Activated CD4-positive, alpha-beta T cell treated with anti-CD3 and anti-CD28 coated beads, Interleukin-2, amount 50 U/mL, for 16 hours (primary cell): ENCODE measurements around the gene AKR1D1.
A peak's percentile ranks its signal among the peaks of the same experiment; 100 is the strongest.
"Not testable (repeated sequence)": the region's sequence is repeated elsewhere in the genome, so short reads cannot be mapped to it uniquely, and the experiment has no call there.

Experiments
- DNase-seq: peaks from one replicate; pipeline ENCODE4 v3.0.0-alpha.2; 2020

The AKR1D1 gene

GRCh38 chr7:138125598-138126111 is 49.4 kb downstream of the AKR1D1 start:
- no peak for DNase-seq

- no peak for DNase-seq
Observed at GRCh38 chr7:138126928-138127327, 50.7 kb downstream of the AKR1D1 start.

GRCh38 chr7:138127996-138128395 is 51.7 kb downstream of the AKR1D1 start:
- DNase-seq, result no peak

GRCh38 chr7:138129551-138130165 is 53.4 kb downstream of the AKR1D1 start:
- no peak for DNase-seq

GRCh38 chr7:138137423-138138171 is 61.3 kb downstream of the AKR1D1 start:
- no peak for DNase-seq

GRCh38 chr7:138138244-138138643 is 62.0 kb downstream of the AKR1D1 start:
- DNase-seq, result no peak

GRCh38 chr7:138142583-138143201 is 66.4 kb downstream of the AKR1D1 start:
- no peak for DNase-seq

- no peak for DNase-seq
Observed at GRCh38 chr7:138144958-138145357, 68.7 kb downstream of the AKR1D1 start.

GRCh38 chr7:138146221-138146620 is 70.0 kb downstream of the AKR1D1 start:
- DNase-seq, result not testable (repeated sequence)

- DNase-seq, result not testable (repeated sequence)
Observed at GRCh38 chr7:138146757-138147734, 70.8 kb downstream of the AKR1D1 start.

- no peak for DNase-seq
Observed at GRCh38 chr7:138151731-138152577, 75.7 kb downstream of the AKR1D1 start.

- DNase-seq, result no peak
Observed at GRCh38 chr7:138154661-138155060, 78.4 kb downstream of the AKR1D1 start.

- no peak for DNase-seq
Observed at GRCh38 chr7:138157702-138158101, 81.4 kb downstream of the AKR1D1 start.

GRCh38 chr7:138158739-138159528 is 82.7 kb downstream of the AKR1D1 start:
- DNase-seq, result no peak

GRCh38 chr7:138161600-138162081 is 85.4 kb downstream of the AKR1D1 start:
- DNase-seq, result peak; percentile 88

GRCh38 chr7:138162236-138162635 is 86.0 kb downstream of the AKR1D1 start:
- no peak for DNase-seq

GRCh38 chr7:138163800-138164199 is 87.5 kb downstream of the AKR1D1 start:
- DNase-seq, result no peak

- no peak for DNase-seq
Observed at GRCh38 chr7:138164804-138165203, 88.5 kb downstream of the AKR1D1 start.

GRCh38 chr7:138166681-138167080 is 90.4 kb downstream of the AKR1D1 start:
- DNase-seq, result no peak

- DNase-seq, result no peak
Observed at GRCh38 chr7:138167222-138167621, 91.0 kb downstream of the AKR1D1 start.

- DNase-seq, result no peak
Observed at GRCh38 chr7:138167869-138168296, 91.6 kb downstream of the AKR1D1 start.
